ENCODE data around the gene ZFHX3.

ZFHX3 gene

GRCh38 chr16:72858665-72859493, 189.0 kb downstream of the ZFHX3 start:
- Mint-ChIP-seq H3K4me1 (no peaks in the 10 kb centered on the region), H3K27me3 (no peaks in the 10 kb centered on the region), H3K27ac (no peak overlapping the region), H3K9me3 (no peaks in the 10 kb centered on the region), H3K4me3 (no peak overlapping the region), H3K36me3 (no peaks in the 10 kb centered on the region)

GRCh38 chr16:72857834-72858664, 189.9 kb downstream of the ZFHX3 start:
- Mint-ChIP-seq H3K27ac (no peak overlapping the region), H3K4me3 (no peak overlapping the region), H3K4me1 (peaks cover 5% of the 10 kb centered on the region), H3K27me3 (no peaks in the 10 kb centered on the region), H3K9me3 (no peaks in the 10 kb centered on the region), H3K36me3 (no peaks in the 10 kb centered on the region)

GRCh38 chr16:72856797-72857196, 191.1 kb downstream of the ZFHX3 start:
- no peaks in the 10 kb centered on the region for H3K27me3 Mint-ChIP-seq

GRCh38 chr16:72854267-72854959, 193.5 kb downstream of the ZFHX3 start:
- H3K4me1 Mint-ChIP-seq: peaks cover 5% of the 10 kb centered on the region
- H3K9me3 Mint-ChIP-seq: no peaks in the 10 kb centered on the region
- H3K27me3 Mint-ChIP-seq: no peaks in the 10 kb centered on the region
- no peaks in the 10 kb centered on the region for H3K36me3 Mint-ChIP-seq
- no peak overlapping the region for H3K27ac Mint-ChIP-seq
- no peak overlapping the region for H3K4me3 Mint-ChIP-seq

More at GRCh38 chr16:72856797-72857196, 191.1 kb downstream of the ZFHX3 start:
- Mint-ChIP-seq H3K4me3 (no peak overlapping the region), H3K9me3 (no peaks in the 10 kb centered on the region), H3K4me1 (peaks cover 5% of the 10 kb centered on the region), H3K27ac (no peak overlapping the region), H3K36me3 (no peaks in the 10 kb centered on the region)

GRCh38 chr16:72853575-72854266, 194.2 kb downstream of the ZFHX3 start:
- H3K27me3 Mint-ChIP-seq: no peaks in the 10 kb centered on the region
- H3K27ac Mint-ChIP-seq: no peak overlapping the region
- no peaks in the 10 kb centered on the region for H3K36me3 Mint-ChIP-seq
- no peaks in the 10 kb centered on the region for H3K9me3 Mint-ChIP-seq
- peaks cover 5% of the 10 kb centered on the region for H3K4me1 Mint-ChIP-seq
- no peak overlapping the region for H3K4me3 Mint-ChIP-seq

GRCh38 chr16:72852421-72852820, 195.5 kb downstream of the ZFHX3 start:
- Mint-ChIP-seq H3K4me3 (no peak overlapping the region), H3K4me1 (peaks cover 5% of the 10 kb centered on the region), H3K27ac (no peak overlapping the region), H3K9me3 (no peaks in the 10 kb centered on the region), H3K36me3 (no peaks in the 10 kb centered on the region), H3K27me3 (no peaks in the 10 kb centered on the region)

GRCh38 chr16:72850853-72851252, 197.1 kb downstream of the ZFHX3 start:
- Mint-ChIP-seq H3K4me3 (no peak overlapping the region), H3K36me3 (no peaks in the 10 kb centered on the region), H3K27me3 (no peaks in the 10 kb centered on the region), H3K27ac (no peak overlapping the region), H3K4me1 (peaks cover 5% of the 10 kb centered on the region), H3K9me3 (no peaks in the 10 kb centered on the region)

- H3K4me1 Mint-ChIP-seq: peaks cover 10% of the 10 kb centered on the region
- H3K27me3 Mint-ChIP-seq: peaks cover 3% of the 10 kb centered on the region
- H3K9me3 Mint-ChIP-seq: no peaks in the 10 kb centered on the region
- H3K27ac Mint-ChIP-seq: no peak overlapping the region
- no peaks in the 10 kb centered on the region for H3K36me3 Mint-ChIP-seq
- H3K4me3 Mint-ChIP-seq: no peak overlapping the region
These were observed 197.9 kb downstream of the ZFHX3 start for GRCh38 chr16:72850021-72850420.

- peaks cover 20% of the 10 kb centered on the region for H3K4me1 Mint-ChIP-seq
- peaks cover 3% of the 10 kb centered on the region for H3K27me3 Mint-ChIP-seq
- no peaks in the 10 kb centered on the region for H3K9me3 Mint-ChIP-seq
- H3K27ac Mint-ChIP-seq: no peak overlapping the region
- H3K4me3 Mint-ChIP-seq: no peak overlapping the region
- no peaks in the 10 kb centered on the region for H3K36me3 Mint-ChIP-seq
These were observed 198.9 kb downstream of the ZFHX3 start for GRCh38 chr16:72848759-72849664.

GRCh38 chr16:72848028-72848400, 199.9 kb downstream of the ZFHX3 start:
- H3K36me3 Mint-ChIP-seq: no peaks in the 10 kb centered on the region
- peaks cover 3% of the 10 kb centered on the region for H3K27me3 Mint-ChIP-seq
- no peaks in the 10 kb centered on the region for H3K9me3 Mint-ChIP-seq
- no peak overlapping the region for H3K4me3 Mint-ChIP-seq
- H3K27ac Mint-ChIP-seq: no peak overlapping the region
- peaks cover 17% of the 10 kb centered on the region for H3K4me1 Mint-ChIP-seq

- Mint-ChIP-seq H3K27ac (no peak overlapping the region), H3K36me3 (no peaks in the 10 kb centered on the region), H3K4me3 (no peak overlapping the region), H3K9me3 (no peaks in the 10 kb centered on the region), H3K4me1 (peaks cover 17% of the 10 kb centered on the region), H3K27me3 (peaks cover 3% of the 10 kb centered on the region)
These were observed 200.5 kb downstream of the ZFHX3 start for GRCh38 chr16:72847187-72848027.

- H3K27me3 Mint-ChIP-seq: peaks cover 3% of the 10 kb centered on the region
- H3K4me3 Mint-ChIP-seq: no peak overlapping the region
- H3K36me3 Mint-ChIP-seq: no peaks in the 10 kb centered on the region
- no peaks in the 10 kb centered on the region for H3K9me3 Mint-ChIP-seq
- peaks cover 17% of the 10 kb centered on the region for H3K4me1 Mint-ChIP-seq
- no peak overlapping the region for H3K27ac Mint-ChIP-seq
These were observed 201.3 kb downstream of the ZFHX3 start for GRCh38 chr16:72846594-72846993.

- Mint-ChIP-seq H3K36me3 (no peaks in the 10 kb centered on the region), H3K27me3 (peaks cover 3% of the 10 kb centered on the region), H3K4me3 (no peak overlapping the region), H3K9me3 (no peaks in the 10 kb centered on the region), H3K27ac (no peak overlapping the region), H3K4me1 (peaks cover 17% of the 10 kb centered on the region)
These were observed 202.5 kb downstream of the ZFHX3 start for GRCh38 chr16:72845322-72846020.
